Measurements from ENCODE around the gene E2F1. TPM values are rescaled to one million over a fixed set of nuclear protein-coding genes. Genes with fewer than 3 reads are reported as not detected.

Gene E2F1
- total RNA-seq, 4 donors from 2014 or later: 1.3 to 4.2 (median 1.8) TPM

GRCh38 chr20:33676121-33676520, 10.1 kb downstream of the E2F1 start:
- H3K4me1 ChIP-seq: peaks cover 0 to 52% (median 35%) of the 10 kb centered on the region in 4 donors
- TF ChIP-seq CTCF (IDR thresholded peaks at IDR 0.05) (no peak), POLR2A (IDR thresholded peaks at IDR 0.05) (no peak), EP300 (IDR thresholded peaks at IDR 0.05) (no peak)
- H3K9me3 ChIP-seq: no peaks in the 10 kb centered on the region
- peak overlapping the region; percentile 87 to 100 (median 93) for H3K27ac ChIP-seq
- WGBS, 2 donors: 85 to 86% methylated on average over 8 to 11 of the region's 11 CpGs
- H3K27me3 ChIP-seq: no peaks in the 10 kb centered on the region
- no peak overlapping the region for H3K4me3 ChIP-seq
- H3K36me3 ChIP-seq: peaks cover 0 to 8% (median 0%) of the 10 kb centered on the region in 3 donors
- DNase-seq (ENCODE audit: low spot score in 2 of 2): no peak

- peak; percentile 59 to 79 for DNase-seq (ENCODE audit: low spot score in 2 of 2)
- peaks cover 0 to 52% (median 35%) of the 10 kb centered on the region in 4 donors for H3K4me1 ChIP-seq
- H3K27ac ChIP-seq: peak overlapping the region; percentile 87 to 100 (median 93)
- H3K9me3 ChIP-seq: no peaks in the 10 kb centered on the region
- H3K36me3 ChIP-seq: peaks cover 0 to 16% (median 0%) of the 10 kb centered on the region in 3 donors
- H3K27me3 ChIP-seq: no peaks in the 10 kb centered on the region
- WGBS, 2 donors: 13 to 22% methylated on average over 16 of the region's 16 CpGs
- TF ChIP-seq EP300 (IDR thresholded peaks at IDR 0.05): peak in 1 of 2 donors; percentile 72
- no peak for TF ChIP-seq CTCF (IDR thresholded peaks at IDR 0.05)
- peak in 1 of 2 donors; percentile 52 for TF ChIP-seq POLR2A (IDR thresholded peaks at IDR 0.05)
- peak overlapping the region in 3 of 4 donors; percentile 65 to 88 (median 67) for H3K4me3 ChIP-seq
Measured at GRCh38 chr20:33675136-33675959, 10.8 kb downstream of the E2F1 start.

- TF ChIP-seq CTCF (IDR thresholded peaks at IDR 0.05) (no peak), EP300 (IDR thresholded peaks at IDR 0.05) (peak in 1 of 2 donors; percentile 73), POLR2A (IDR thresholded peaks at IDR 0.05) (peak; percentile 51 to 79)
- Histone ChIP-seq H3K4me1 (peaks cover 0 to 52% (median 35%) of the 10 kb centered on the region in 4 donors), H3K9me3 (no peaks in the 10 kb centered on the region), H3K27ac (peak within 1 kb of the TSS; percentile 87 to 100 (median 93)), H3K4me3 (peak within 1 kb of the TSS; percentile 65 to 88 (median 69)), H3K36me3 (peaks cover 0 to 24% (median 0%) of the 10 kb centered on the region in 3 donors), H3K27me3 (no peaks in the 10 kb centered on the region)
- DNase-seq (ENCODE audit: low spot score in 2 of 2): peak; percentile 78
- WGBS, 2 donors: 5 to 6% methylated on average over 16 to 36 of the region's 73 CpGs
Measured at GRCh38 chr20:33674294-33675135, 11.7 kb downstream of the E2F1 start, which contains the start of gene NECAB3. TSS of gene NECAB3 (minus strand) at chr20:33674428. CDS start at chr20:33674352, 76 bp downstream.

- Histone ChIP-seq H3K27ac (peak overlapping the region; percentile 87 to 93 (median 92)), H3K9me3 (no peaks in the 10 kb centered on the region), H3K4me3 (peak overlapping the region; percentile 65 to 88 (median 69)), H3K36me3 (peaks cover 0 to 33% (median 0%) of the 10 kb centered on the region in 3 donors), H3K27me3 (no peaks in the 10 kb centered on the region), H3K4me1 (peaks cover 0 to 52% (median 35%) of the 10 kb centered on the region in 4 donors)
- no peak for TF ChIP-seq POLR2A (IDR thresholded peaks at IDR 0.05)
- no peak for TF ChIP-seq EP300 (IDR thresholded peaks at IDR 0.05)
- no peak for TF ChIP-seq CTCF (IDR thresholded peaks at IDR 0.05)
- 9 to 22% methylated on average over 8 to 29 of the region's 29 CpGs for WGBS, 2 donors
- DNase-seq (ENCODE audit: low spot score in 2 of 2): no peak
Measured at GRCh38 chr20:33673410-33674293, 12.5 kb downstream of the E2F1 start.

All from tibial nerve (tissue), 4 donors.